Ishikawa (cell line): ENCODE results near the gene UBA52.

Source experiments
- EGR1 ChIP-seq: IDR thresholded peaks from 2 replicates; pipeline ENCODE4 v1.6.1; 2012
- EP300 ChIP-seq: IDR thresholded peaks from 2 replicates; pipeline ENCODE4 v1.6.1; 2012; ENCODE audit warnings: borderline replicate concordance
- FOXM1 ChIP-seq: IDR thresholded peaks from 2 replicates; pipeline ENCODE4 v1.6.1; 2012; ENCODE audit warnings: low read depth, borderline replicate concordance
- NFIC ChIP-seq: IDR thresholded peaks from 2 replicates; pipeline ENCODE4 v1.6.1; 2012
- RAD21 ChIP-seq: IDR thresholded peaks from 2 replicates; pipeline ENCODE4 v1.6.1; 2012; ENCODE audit warnings: low read depth
- YY1 ChIP-seq: IDR thresholded peaks from 2 replicates; pipeline ENCODE4 v1.6.1; 2012; ENCODE audit warnings: low read depth
- TF ChIP-seq, protein P1 (sequence below): IDR thresholded peaks from 2 replicates; pipeline ENCODE4 v1.6.1; 2012; ENCODE audit warnings: low read depth, mild to moderate bottlenecking

- TF ChIP-seq YY1 = no peak
- no peak for TF ChIP-seq RAD21
- TF ChIP-seq FOXM1 = no peak
- TF ChIP-seq, protein P1, sequence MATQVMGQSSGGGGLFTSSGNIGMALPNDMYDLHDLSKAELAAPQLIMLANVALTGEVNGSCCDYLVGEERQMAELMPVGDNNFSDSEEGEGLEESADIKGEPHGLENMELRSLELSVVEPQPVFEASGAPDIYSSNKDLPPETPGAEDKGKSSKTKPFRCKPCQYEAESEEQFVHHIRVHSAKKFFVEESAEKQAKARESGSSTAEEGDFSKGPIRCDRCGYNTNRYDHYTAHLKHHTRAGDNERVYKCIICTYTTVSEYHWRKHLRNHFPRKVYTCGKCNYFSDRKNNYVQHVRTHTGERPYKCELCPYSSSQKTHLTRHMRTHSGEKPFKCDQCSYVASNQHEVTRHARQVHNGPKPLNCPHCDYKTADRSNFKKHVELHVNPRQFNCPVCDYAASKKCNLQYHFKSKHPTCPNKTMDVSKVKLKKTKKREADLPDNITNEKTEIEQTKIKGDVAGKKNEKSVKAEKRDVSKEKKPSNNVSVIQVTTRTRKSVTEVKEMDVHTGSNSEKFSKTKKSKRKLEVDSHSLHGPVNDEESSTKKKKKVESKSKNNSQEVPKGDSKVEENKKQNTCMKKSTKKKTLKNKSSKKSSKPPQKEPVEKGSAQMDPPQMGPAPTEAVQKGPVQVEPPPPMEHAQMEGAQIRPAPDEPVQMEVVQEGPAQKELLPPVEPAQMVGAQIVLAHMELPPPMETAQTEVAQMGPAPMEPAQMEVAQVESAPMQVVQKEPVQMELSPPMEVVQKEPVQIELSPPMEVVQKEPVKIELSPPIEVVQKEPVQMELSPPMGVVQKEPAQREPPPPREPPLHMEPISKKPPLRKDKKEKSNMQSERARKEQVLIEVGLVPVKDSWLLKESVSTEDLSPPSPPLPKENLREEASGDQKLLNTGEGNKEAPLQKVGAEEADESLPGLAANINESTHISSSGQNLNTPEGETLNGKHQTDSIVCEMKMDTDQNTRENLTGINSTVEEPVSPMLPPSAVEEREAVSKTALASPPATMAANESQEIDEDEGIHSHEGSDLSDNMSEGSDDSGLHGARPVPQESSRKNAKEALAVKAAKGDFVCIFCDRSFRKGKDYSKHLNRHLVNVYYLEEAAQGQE = no peak
- no peak for TF ChIP-seq EP300
- TF ChIP-seq EGR1 = no peak
- TF ChIP-seq NFIC = no peak
Observed at GRCh38 chr19:18587561-18587960, 15.9 kb downstream of the UBA52 start.
